Measurements from ENCODE around the gene KSR1.
"Not testable (repeated sequence)": the region's sequence is repeated elsewhere in the genome, so short reads cannot be mapped to it uniquely, and the experiment has no call there.

The KSR1 gene

GRCh38 chr17:27496437-27496943 is 40.2 kb downstream of the KSR1 start:
- no peak for DNase-seq

- DNase-seq, result no peak
These were observed 40.7 kb downstream of the KSR1 start for GRCh38 chr17:27496971-27497370.

- DNase-seq, result no peak
These were observed 41.4 kb downstream of the KSR1 start for GRCh38 chr17:27497696-27498095.

GRCh38 chr17:27498615-27499309 is 42.5 kb downstream of the KSR1 start:
- no peak for DNase-seq

GRCh38 chr17:27499451-27500265 is 43.4 kb downstream of the KSR1 start:
- DNase-seq, result no peak

GRCh38 chr17:27501338-27501737 is 45.1 kb downstream of the KSR1 start:
- DNase-seq, result not testable (repeated sequence)

- no peak for DNase-seq
These were observed 46.5 kb downstream of the KSR1 start for GRCh38 chr17:27502526-27503324.

GRCh38 chr17:27503611-27504010 is 47.4 kb downstream of the KSR1 start:
- DNase-seq, result no peak

GRCh38 chr17:27504188-27504995 is 48.1 kb downstream of the KSR1 start:
- no peak for DNase-seq

GRCh38 chr17:27506348-27507218 is 50.3 kb downstream of the KSR1 start:
- DNase-seq, result no peak

GRCh38 chr17:27511168-27511883 is 55.1 kb downstream of the KSR1 start:
- no peak for DNase-seq

- DNase-seq, result no peak
These were observed 55.8 kb downstream of the KSR1 start for GRCh38 chr17:27512031-27512430.

GRCh38 chr17:27512511-27513346 is 56.5 kb downstream of the KSR1 start:
- no peak for DNase-seq

GRCh38 chr17:27513849-27514248 is 57.6 kb downstream of the KSR1 start:
- DNase-seq, result no peak

- no peak for DNase-seq
These were observed 58.6 kb downstream of the KSR1 start for GRCh38 chr17:27514595-27515413.

- DNase-seq, result no peak
These were observed 61.8 kb downstream of the KSR1 start for GRCh38 chr17:27518048-27518447.

GRCh38 chr17:27518545-27519521 is 62.6 kb downstream of the KSR1 start:
- no peak for DNase-seq

GRCh38 chr17:27519550-27519949 is 63.3 kb downstream of the KSR1 start:
- no peak for DNase-seq

All from GF-D8 (cell line).